Trophoblast cell (in vitro differentiated cells and primary cell): ENCODE measurements around the gene ZNF497.

Experiments used
- DNase-seq, 2 donors: peaks; one replicate each; pipeline ENCODE4 v3.0.0-alpha.2; 2016
- H2AFZ ChIP-seq: 2 replicates; pipeline ENCODE4 v1.6.1; 2013; ENCODE audit warnings: low read length, moderate library complexity, mild to moderate bottlenecking; ENCODE audit not compliant: insufficient read depth, poor library complexity
- H2AK5ac ChIP-seq: 2 replicates; pipeline ENCODE4 v1.6.1; 2013; ENCODE audit warnings: mild to moderate bottlenecking, low read length
- H2BK120ac ChIP-seq: 2 replicates; pipeline ENCODE4 v1.6.1; 2013; ENCODE audit warnings: low read length, mild to moderate bottlenecking, moderate library complexity; ENCODE audit not compliant: insufficient read depth, poor library complexity
- H2BK12ac ChIP-seq: 2 replicates; pipeline ENCODE4 v1.6.1; 2013; ENCODE audit warnings: mild to moderate bottlenecking, low read length, moderate library complexity
- H2BK5ac ChIP-seq: 2 replicates; pipeline ENCODE4 v1.6.1; 2013; ENCODE audit warnings: low read length, low read depth, moderate library complexity, mild to moderate bottlenecking; ENCODE audit not compliant: poor library complexity
- H3K14ac ChIP-seq: 2 replicates; pipeline ENCODE4 v1.6.1; 2013; ENCODE audit warnings: mild to moderate bottlenecking, low read length
- H3K18ac ChIP-seq: 2 replicates; pipeline ENCODE4 v1.6.1; 2013; ENCODE audit warnings: mild to moderate bottlenecking, low read length
- H3K23ac ChIP-seq: 2 replicates; pipeline ENCODE4 v1.6.1; 2013; ENCODE audit warnings: low read length
- H3K27ac ChIP-seq: 2 replicates; pipeline ENCODE4 v1.5.1; 2013; ENCODE audit warnings: low read depth, mild to moderate bottlenecking, inconsistent platforms, low read length, moderate library complexity
- H3K27me3 ChIP-seq: 2 replicates; pipeline ENCODE4 v1.6.1; 2013; ENCODE audit warnings: inconsistent platforms, mild to moderate bottlenecking, low read length, moderate library complexity; ENCODE audit not compliant: insufficient read depth
- H3K36me3 ChIP-seq, 2 experiments: 1 replicate in 1 of 2; 2 replicates in 1 of 2; pipeline ENCODE4 v1.6.1; 2013; ENCODE audit warnings: low read length in 2 of 2, mild to moderate bottlenecking in 2 of 2, moderate library complexity in 1 of 2; ENCODE audit not compliant: insufficient read depth in 2 of 2, control insufficient read depth in 1 of 2
- H3K4ac ChIP-seq: 2 replicates; pipeline ENCODE4 v1.6.1; 2013; ENCODE audit warnings: low read depth, mild to moderate bottlenecking, low read length, moderate library complexity
- H3K4me1 ChIP-seq, 2 experiments: 1 replicate in 1 of 2; 2 replicates in 1 of 2; pipeline ENCODE4 v1.6.1; 2013; ENCODE audit warnings: low read length in 2 of 2, mild to moderate bottlenecking in 2 of 2, moderate library complexity in 1 of 2; ENCODE audit not compliant: insufficient read depth in 2 of 2, control insufficient read depth in 1 of 2
- H3K4me2 ChIP-seq: 2 replicates; pipeline ENCODE4 v1.6.1; 2013; ENCODE audit warnings: inconsistent platforms, mild to moderate bottlenecking, low read length, moderate library complexity
- H3K4me3 ChIP-seq: 2 replicates; pipeline ENCODE4 v1.5.1; 2013; ENCODE audit warnings: mild to moderate bottlenecking, low read depth, low read length, inconsistent platforms
- H3K79me1 ChIP-seq: one replicate; pipeline ENCODE4 v1.6.1; 2013; ENCODE audit warnings: low read length
- H3K79me2 ChIP-seq: 2 replicates; pipeline ENCODE4 v1.6.1; 2013; ENCODE audit warnings: low read length, mild to moderate bottlenecking; ENCODE audit not compliant: control insufficient read depth, insufficient read depth, poor library complexity
- H3K9ac ChIP-seq: 2 replicates; pipeline ENCODE4 v1.6.1; 2013; ENCODE audit warnings: mild to moderate bottlenecking, low read length
- H3K9me3 ChIP-seq: 2 replicates; pipeline ENCODE4 v1.6.1; 2013; ENCODE audit warnings: low read depth, mild to moderate bottlenecking, control low read depth, inconsistent platforms, low read length; ENCODE audit not compliant: insufficient read depth
- H4K12ac ChIP-seq: 2 replicates; pipeline ENCODE4 v1.6.1; 2013; ENCODE audit warnings: low read depth, mild to moderate bottlenecking, low read length, moderate library complexity
- H4K8ac ChIP-seq: 2 replicates; pipeline ENCODE4 v1.6.1; 2013; ENCODE audit warnings: low read depth, mild to moderate bottlenecking, low read length, moderate library complexity
- H4K91ac ChIP-seq: one replicate; pipeline ENCODE4 v1.6.1; 2013; ENCODE audit warnings: low read depth, mild to moderate bottlenecking, low read length, moderate library complexity
- WGBS: extraction: QIAGEN DNeasy Blood & Tissue Kit; methylation state at CpG from one replicate; pipeline ENCODE4 v1.1.7; 2013; ENCODE audit warnings: missing lambda C conversion rate; ENCODE audit not compliant: insufficient read length, insufficient coverage; ENCODE audit errors: extremely low coverage; 5-methylcytosine and 5-hydroxymethylcytosine counted together

The ZNF497 gene

GRCh38 chr19:58307736-58308135 lies 54.8 kb downstream of the ZNF497 start:
- Histone ChIP-seq H3K9ac (no peak overlapping the region), H3K18ac (no peak overlapping the region), H2BK12ac (no peak overlapping the region), H3K9me3 (peaks cover 6% of the 10 kb centered on the region), H3K79me2 (peaks cover 3% of the 10 kb centered on the region), H4K8ac (no peak overlapping the region), H3K27ac (no peak overlapping the region), H3K4me2 (no peak overlapping the region), H3K79me1 (peaks cover 3% of the 10 kb centered on the region), H2BK120ac (no peak overlapping the region), H3K36me3 (peaks cover 18 to 36% of the 10 kb centered on the region in 2 experiments), H2BK5ac (no peak overlapping the region), H3K4me1 (peaks cover 2 to 3% of the 10 kb centered on the region in 2 experiments), H3K4ac (no peak overlapping the region), H3K27me3 (no peaks in the 10 kb centered on the region), H3K14ac (no peak overlapping the region), H2AK5ac (no peak overlapping the region), H4K91ac (no peak overlapping the region), H3K4me3 (no peak overlapping the region), H4K12ac (no peak overlapping the region), H2AFZ (no peak overlapping the region), H3K23ac (no peak overlapping the region)
- no peak for DNase-seq
- WGBS = no CpG with 5 or more reads among the region's 4 CpGs

DNA sequence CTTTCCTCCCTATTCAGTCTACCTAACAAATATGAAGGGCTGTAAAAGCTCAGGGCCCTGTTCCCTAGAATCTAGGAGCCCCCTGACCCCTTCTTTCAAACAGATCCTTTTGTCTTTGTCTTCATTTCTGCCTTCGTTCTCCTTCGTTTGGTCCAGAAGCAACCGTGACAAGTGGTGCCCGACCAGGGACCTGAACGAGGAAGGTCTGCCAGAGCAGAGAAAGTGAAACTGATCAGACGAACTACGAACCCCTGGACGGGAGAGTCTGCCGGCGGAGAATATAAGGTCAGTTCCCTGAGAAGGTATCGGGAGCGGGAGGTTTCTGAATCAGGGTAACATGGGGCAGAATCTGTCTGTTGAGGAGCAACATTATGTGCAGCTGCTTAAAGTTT lies 56.6 kb downstream of the ZNF497 start:
- no peak overlapping the region for H3K23ac ChIP-seq

DNA sequence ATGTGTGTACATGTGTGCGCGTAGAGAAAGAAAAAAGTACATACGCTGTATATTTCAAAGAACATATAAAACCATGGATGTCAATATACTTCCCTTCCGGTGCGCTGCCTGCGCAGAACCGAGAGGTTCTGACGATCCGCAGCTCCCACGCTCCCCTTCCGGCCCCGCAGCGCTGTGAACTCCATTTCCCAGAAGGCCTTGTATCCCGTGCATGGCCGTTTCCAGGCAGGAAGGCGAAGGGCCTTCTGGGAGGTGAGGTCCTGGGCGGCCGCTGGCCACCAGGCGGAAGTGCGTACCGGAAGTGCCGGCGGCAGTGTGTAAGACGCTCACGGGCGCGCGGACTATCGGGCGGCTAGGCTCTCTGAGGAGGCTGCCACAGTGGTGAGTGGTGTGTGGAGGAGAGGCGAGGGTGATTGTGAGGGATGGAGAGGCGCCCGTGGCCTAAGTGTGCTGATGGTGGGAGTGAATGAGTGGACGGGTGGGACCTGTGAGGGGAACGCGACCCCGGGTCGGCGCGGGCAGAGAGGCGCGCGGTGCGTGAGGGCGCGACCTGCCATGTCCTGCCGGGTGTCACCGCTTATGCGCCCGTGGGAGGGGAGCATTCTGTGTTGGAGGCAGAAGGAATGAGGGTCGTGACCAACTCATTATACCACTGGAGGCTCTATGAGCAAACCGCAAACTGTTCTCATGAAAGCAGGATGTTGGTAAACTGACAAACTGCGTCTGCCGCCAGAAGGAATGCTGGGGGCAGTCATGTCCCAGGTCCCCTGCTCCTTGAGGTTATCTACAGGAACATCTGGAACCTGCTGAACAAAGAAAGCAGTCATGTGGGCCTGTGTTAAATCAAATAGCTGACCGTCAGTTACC lies 57.3 kb downstream of the ZNF497 start, which contains the start of gene ERVK3-1:
ERVK3-1 (plus strand) TSS at position 313 of the 867 bp plus-strand sequence. CDS start 6,792 bp downstream, outside the sequence.
- Histone ChIP-seq H2BK5ac (peak within 1 kb of the TSS; percentile 3), H3K27me3 (no peaks in the 10 kb centered on the region), H2BK120ac (peak within 1 kb of the TSS; percentile 11), H3K36me3 (peaks cover 17 to 35% of the 10 kb centered on the region in 2 experiments), H3K27ac (peak within 1 kb of the TSS; percentile 44), H3K9ac (peak within 1 kb of the TSS; percentile 79), H3K4me2 (peak within 1 kb of the TSS; percentile 70), H3K79me1 (peaks cover 3% of the 10 kb centered on the region), H3K23ac (no peak within 1 kb of the TSS), H3K4ac (peak within 1 kb of the TSS; percentile 22), H2AFZ (peak within 1 kb of the TSS; percentile 54), H3K4me3 (peak within 1 kb of the TSS; percentile 96), H3K4me1 (peaks cover 2 to 3% of the 10 kb centered on the region in 2 experiments), H3K18ac (peak within 1 kb of the TSS; percentile 69), H3K79me2 (peaks cover 3% of the 10 kb centered on the region), H4K8ac (peak within 1 kb of the TSS; percentile 71), H4K91ac (peak within 1 kb of the TSS; percentile 41), H3K14ac (peak within 1 kb of the TSS; percentile 36), H4K12ac (peak within 1 kb of the TSS; percentile 36), H2AK5ac (no peak within 1 kb of the TSS), H2BK12ac (no peak within 1 kb of the TSS), H3K9me3 (peaks cover 4% of the 10 kb centered on the region)
- WGBS = no CpG with 5 or more reads among the region's 55 CpGs
- peak; percentile 99 for DNase-seq

More for the DNA sequence above, 56.6 kb downstream of the ZNF497 start:
- Histone ChIP-seq H4K12ac (no peak overlapping the region), H3K27ac (no peak overlapping the region), H2BK12ac (no peak overlapping the region), H3K18ac (peak overlapping the region; percentile 69), H3K36me3 (peaks cover 11 to 29% of the 10 kb centered on the region in 2 experiments), H3K4me2 (peak overlapping the region; percentile 70), H2AFZ (no peak overlapping the region), H3K9ac (no peak overlapping the region), H2AK5ac (no peak overlapping the region), H3K4me1 (peaks cover 2 to 3% of the 10 kb centered on the region in 2 experiments), H2BK5ac (no peak overlapping the region), H3K9me3 (peaks cover 4% of the 10 kb centered on the region), H2BK120ac (no peak overlapping the region), H3K14ac (no peak overlapping the region), H3K79me2 (peaks cover 3% of the 10 kb centered on the region), H3K4ac (no peak overlapping the region), H3K27me3 (no peaks in the 10 kb centered on the region), H3K79me1 (peaks cover 3% of the 10 kb centered on the region), H4K8ac (no peak overlapping the region), H4K91ac (no peak overlapping the region), H3K4me3 (peak overlapping the region; percentile 96)
- no CpG with 5 or more reads among the region's 12 CpGs for WGBS
- no peak for DNase-seq

DNA sequence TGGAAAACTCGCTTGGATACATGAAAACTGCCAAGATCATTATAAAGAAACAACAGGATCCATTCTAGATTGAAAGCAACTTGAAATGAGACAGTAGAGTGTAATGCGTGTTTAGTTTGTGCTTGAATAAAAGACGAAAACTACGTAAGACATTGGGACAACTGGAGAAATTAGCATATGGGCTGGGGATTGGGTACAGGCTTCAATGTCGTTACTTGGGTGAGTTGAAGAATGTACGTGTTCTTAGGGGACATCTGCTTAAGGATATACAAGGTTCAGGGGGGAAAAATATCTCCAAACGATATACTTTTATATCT lies 57.8 kb downstream of the ZNF497 start:
- Histone ChIP-seq H2AK5ac (no peak overlapping the region), H3K36me3 (peaks cover 21 to 41% of the 10 kb centered on the region in 2 experiments), H3K79me2 (peaks cover 3% of the 10 kb centered on the region), H3K4me2 (peak overlapping the region; percentile 52), H4K91ac (no peak overlapping the region), H4K8ac (no peak overlapping the region), H3K9ac (no peak overlapping the region), H2BK5ac (no peak overlapping the region), H3K27ac (no peak overlapping the region), H3K14ac (no peak overlapping the region), H3K27me3 (no peaks in the 10 kb centered on the region), H3K4ac (no peak overlapping the region), H2BK120ac (no peak overlapping the region), H3K23ac (no peak overlapping the region), H3K4me1 (peaks cover 2 to 3% of the 10 kb centered on the region in 2 experiments), H3K4me3 (no peak overlapping the region), H4K12ac (no peak overlapping the region), H2AFZ (no peak overlapping the region), H2BK12ac (no peak overlapping the region), H3K9me3 (peaks cover 4% of the 10 kb centered on the region), H3K18ac (no peak overlapping the region), H3K79me1 (peaks cover 3% of the 10 kb centered on the region)
- no peak for DNase-seq
- WGBS = no CpG with 5 or more reads among the region's 7 CpGs
